WERI-Rb-1 (cell line): ENCODE data around the gene B4GALNT4.
"Not testable (repeated sequence)": the region's sequence is repeated elsewhere in the genome, so short reads cannot be mapped to it uniquely, and the experiment has no call there.

Source experiments
- DNase-seq: peaks from one replicate; pipeline ENCODE4 v3.0.0-alpha.2; 2020
- H3K27ac ChIP-seq: fragments of 250-450 bp; sonication (Bioruptor Pico); 2 replicates; pipeline ENCODE4 v1.5.1; 2020; ENCODE audit warnings: mild to moderate bottlenecking, moderate library complexity
- H3K27me3 ChIP-seq: fragments of 250-450 bp; sonication (Bioruptor Pico); 2 replicates; pipeline ENCODE4 v1.5.1; 2021; ENCODE audit warnings: mild to moderate bottlenecking, low read depth, moderate library complexity; ENCODE audit not compliant: insufficient read depth, severe bottlenecking
- H3K36me3 ChIP-seq: fragments of 250-450 bp; sonication (Bioruptor Pico); 2 replicates; pipeline ENCODE4 v1.5.1; 2020; ENCODE audit warnings: mild to moderate bottlenecking, moderate library complexity
- H3K4me3 ChIP-seq: 2 replicates; pipeline ENCODE4 v1.5.1; 2011; ENCODE audit warnings: low read depth, mild to moderate bottlenecking, control low read depth, low read length
- H3K9me3 ChIP-seq: fragments of 250-450 bp; sonication (Bioruptor Pico); 2 replicates; pipeline ENCODE4 v1.5.1; 2021; ENCODE audit warnings: mild to moderate bottlenecking, moderate library complexity; ENCODE audit not compliant: severe bottlenecking
- CTCF ChIP-seq: IDR thresholded peaks from 2 replicates; pipeline ENCODE4 v1.5.1; 2011; ENCODE audit warnings: low read depth, mild to moderate bottlenecking, control low read depth, inconsistent platforms, low read length

The B4GALNT4 gene

GRCh38 chr11:357582-357981, 11.7 kb upstream of the B4GALNT4 start:
- no peak for TF ChIP-seq CTCF
- Histone ChIP-seq H3K27me3 (no peaks in the 10 kb centered on the region), H3K4me3 (no peak overlapping the region), H3K9me3 (no peaks in the 10 kb centered on the region), H3K36me3 (no peaks in the 10 kb centered on the region), H3K27ac (no peak overlapping the region)
- no peak for DNase-seq

DNA sequence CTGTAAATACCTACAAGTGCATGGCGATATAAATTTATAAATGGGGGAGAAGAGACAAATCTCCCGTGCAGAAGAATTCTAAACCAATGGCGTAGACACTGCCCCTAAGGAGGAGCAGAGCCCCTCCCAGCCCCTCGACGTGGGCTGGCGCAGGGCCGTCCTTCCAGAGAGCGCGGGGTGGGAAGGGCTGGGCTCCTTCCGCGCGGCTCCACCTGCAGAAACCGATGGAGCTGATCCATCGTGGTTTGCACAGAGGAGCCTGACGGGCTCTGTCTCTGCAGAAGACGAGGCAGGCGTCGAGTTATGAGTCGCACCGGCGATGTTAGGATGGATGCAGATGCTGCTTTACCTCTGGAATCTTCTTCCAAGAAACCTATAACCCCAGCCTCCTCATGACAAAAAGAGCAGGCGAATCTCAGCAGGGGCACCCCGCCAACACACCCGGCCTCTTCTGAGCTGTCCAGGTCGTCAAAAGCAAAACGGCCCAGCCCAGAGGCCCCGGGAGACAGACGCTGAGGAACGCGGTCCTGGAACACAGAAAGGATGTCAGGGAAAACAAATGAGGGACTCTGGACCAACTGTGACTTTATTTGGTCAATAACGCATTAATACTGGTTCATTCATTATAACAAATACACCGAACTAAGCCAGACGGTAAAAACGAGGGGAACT, 11.0 kb upstream of the B4GALNT4 start:
- Histone ChIP-seq H3K9me3 (no peaks in the 10 kb centered on the region), H3K27ac (no peak overlapping the region), H3K4me3 (no peak overlapping the region), H3K27me3 (no peaks in the 10 kb centered on the region), H3K36me3 (no peaks in the 10 kb centered on the region)
- no peak for DNase-seq
- no peak for TF ChIP-seq CTCF

GRCh38 chr11:359181-359714, 10.1 kb upstream of the B4GALNT4 start:
- Histone ChIP-seq H3K27me3 (no peaks in the 10 kb centered on the region), H3K4me3 (no peak overlapping the region), H3K9me3 (no peaks in the 10 kb centered on the region), H3K36me3 (no peaks in the 10 kb centered on the region), H3K27ac (peak overlapping the region; percentile 31; the same call in 1 of the 2 replicates)
- no peak for DNase-seq
- no peak for TF ChIP-seq CTCF

GRCh38 chr11:360326-361280, 8.7 kb upstream of the B4GALNT4 start:
- no peaks in the 10 kb centered on the region for H3K9me3 ChIP-seq
- peak overlapping the region; percentile 4; the same call in 1 of the 2 replicates for H3K4me3 ChIP-seq
- H3K36me3 ChIP-seq, result no peaks in the 10 kb centered on the region
- peak overlapping the region; percentile 96 for H3K27ac ChIP-seq
- TF ChIP-seq CTCF, result no peak
- no peaks in the 10 kb centered on the region for H3K27me3 ChIP-seq
- peak; percentile 82 for DNase-seq

DNA sequence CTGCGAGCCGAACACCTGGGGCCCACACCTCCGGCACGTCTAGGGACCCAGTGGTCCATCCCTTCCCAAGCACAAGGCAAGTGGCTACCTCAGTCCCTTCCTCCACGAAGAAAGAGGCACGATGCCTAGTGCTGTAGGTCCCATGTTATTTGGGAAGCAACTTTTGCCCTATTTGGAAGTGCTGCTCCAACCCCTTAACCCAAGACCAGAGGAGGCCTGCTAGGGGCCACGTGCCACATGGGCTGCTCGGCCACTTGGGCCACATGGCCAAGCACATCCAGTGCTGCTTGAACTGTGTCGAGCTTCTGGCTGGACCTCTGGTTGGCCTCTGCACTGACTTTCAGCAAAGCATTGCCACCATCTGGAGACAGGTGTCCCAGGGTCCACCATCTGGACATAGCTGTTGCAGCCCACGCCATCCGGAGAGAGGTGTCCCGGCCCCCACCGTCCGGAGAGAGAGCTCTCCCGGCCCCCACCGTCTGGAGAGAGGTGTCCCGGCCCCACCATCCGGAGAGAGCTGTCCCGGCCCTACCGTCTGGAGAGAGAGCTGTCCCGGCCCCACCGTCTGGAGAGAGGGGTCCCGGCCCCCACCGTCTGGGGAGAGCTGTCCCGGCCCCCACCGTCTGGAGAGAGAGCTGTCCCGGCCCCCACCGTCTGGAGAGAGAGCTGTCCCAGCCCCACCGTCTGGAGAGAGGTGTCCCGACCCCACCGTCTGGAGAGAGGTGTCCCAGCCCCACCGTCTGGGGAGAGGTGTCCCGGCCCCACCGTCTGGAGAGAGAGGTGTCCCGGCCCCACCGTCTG, 6.5 kb upstream of the B4GALNT4 start:
- DNase-seq, result peak; percentile 44

GRCh38 chr11:363443-363805, 5.9 kb upstream of the B4GALNT4 start:
- not testable (repeated sequence) for DNase-seq, H3K27me3 ChIP-seq

More for the DNA sequence above, 6.5 kb upstream of the B4GALNT4 start:
- TF ChIP-seq CTCF, result no peak
- Histone ChIP-seq H3K9me3 (no peaks in the 10 kb centered on the region), H3K36me3 (no peaks in the 10 kb centered on the region), H3K27ac (peak overlapping the region; percentile 63), H3K27me3 (no peaks in the 10 kb centered on the region), H3K4me3 (no peak overlapping the region)

More at GRCh38 chr11:363443-363805, 5.9 kb upstream of the B4GALNT4 start:
- H3K4me3 ChIP-seq, H3K36me3 ChIP-seq, H3K9me3 ChIP-seq, H3K27ac ChIP-seq: not testable (repeated sequence)
